Activated B cell treated with CpG ODN at 0.5 μM for 24 hours (primary cell): ENCODE results near the gene VAV2. TPM values are rescaled to one million over a fixed set of nuclear protein-coding genes. Genes with fewer than 3 reads are reported as not detected.

Experiments
- ATAC-seq: fragments of 200-7000 bp; cut with Tn5 transposase; one replicate; pipeline ENCODE4 v1.10.0; 2021; ENCODE audit warnings: low read depth, mild to moderate bottlenecking, moderate library complexity
- CTCF ChIA-PET: fragments of 350-600 bp; sonication (Branson Sonifier 250); formaldehyde crosslinking; loops from one replicate; lab custom pipeline; 2021; ENCODE audit warnings: antibody characterized with exemption; lab: Charles Lee
- POLR2A ChIA-PET: fragments of 350-600 bp; sonication (Branson Sonifier 250); formaldehyde crosslinking; loops from one replicate; lab custom pipeline; 2021; ENCODE audit warnings: antibody characterized with exemption; lab: Charles Lee
- DNase-seq: peaks from one replicate; pipeline ENCODE4 v3.0.0; 2022
- H3K27ac Mint-ChIP-seq: one replicate; pipeline ENCODE4 v1.8.0; 2020; ENCODE audit warnings: mixed read lengths
- H3K27me3 Mint-ChIP-seq: one replicate; pipeline ENCODE4 v1.8.0; 2021; ENCODE audit warnings: mixed read lengths
- H3K36me3 Mint-ChIP-seq: one replicate; pipeline ENCODE4 v1.8.0; 2021; ENCODE audit warnings: low read depth, mixed read lengths
- H3K4me1 Mint-ChIP-seq: one replicate; pipeline ENCODE4 v1.8.0; 2021; ENCODE audit warnings: mixed read lengths
- H3K4me3 Mint-ChIP-seq: one replicate; pipeline ENCODE4 v1.8.0; 2020; ENCODE audit warnings: mild to moderate bottlenecking, mixed read lengths
- H3K9me3 Mint-ChIP-seq: one replicate; pipeline ENCODE4 v1.8.0; 2020; ENCODE audit warnings: mixed read lengths
- intact Hi-C: fragments of 100-400 bp; cut with micrococcal nuclease; formaldehyde crosslinking; loops from one replicate; pipeline ENCODE4 v1.15.1; 2024
- total RNA-seq: library from RNA; stranded (reverse); gene quantifications from 2 replicates; pipeline ENCODE4 v1.2.3, GENCODE V29; 2022
- TF ChIP-seq, protein P1 (sequence below): fragments of 200-600 bp; IDR thresholded peaks from one replicate; pipeline ENCODE4 v1.8.0; 2022; ENCODE audit warnings: antibody characterized with exemption, mild to moderate bottlenecking

Gene VAV2
- total RNA-seq, 1 donor from 2014 or later, result 99.6 TPM

DNA sequence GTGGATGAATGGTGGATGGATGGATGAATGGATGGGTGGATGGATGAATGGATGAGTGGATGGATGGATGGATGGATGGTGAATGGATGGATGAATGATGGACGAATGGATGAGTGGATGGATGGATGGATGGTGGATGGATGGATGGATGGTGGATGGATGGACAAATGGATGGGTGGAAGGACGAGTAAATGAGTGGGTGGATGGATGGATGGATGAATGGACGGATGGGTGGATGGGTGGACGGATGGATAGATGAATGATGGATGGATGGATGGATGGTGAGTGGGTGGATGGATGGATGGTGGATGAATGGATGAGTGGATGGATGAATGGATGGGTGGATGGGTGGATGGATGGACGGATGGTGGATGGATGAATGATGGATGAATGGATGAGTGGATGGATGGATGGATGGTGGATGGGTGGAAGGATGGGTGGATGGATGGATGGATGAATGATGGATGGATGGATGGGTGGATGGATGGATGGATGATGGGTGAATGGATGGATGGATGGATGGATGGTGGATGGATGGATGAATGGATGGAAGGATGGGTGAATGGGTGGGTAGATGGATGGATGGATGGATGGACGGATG, 58.6 kb downstream of the VAV2 start:
- POLR2A ChIA-PET, result no interaction called here
- H3K9me3 Mint-ChIP-seq, result no peaks in the 10 kb centered on the region
- H3K27me3 Mint-ChIP-seq, result no peaks in the 10 kb centered on the region
- CTCF ChIA-PET, result interaction anchor here (0.7 kb wide), 1 partner anchor 22 kb away, joined by 3 read pairs; no protein-coding TSS in a partner anchor
- intact Hi-C loops, result no loop called here
- H3K27ac Mint-ChIP-seq, result no peak overlapping the region
- DNase-seq, result no peak
- H3K4me1 Mint-ChIP-seq, result peaks cover 35% of the 10 kb centered on the region
- TF ChIP-seq, protein P1, sequence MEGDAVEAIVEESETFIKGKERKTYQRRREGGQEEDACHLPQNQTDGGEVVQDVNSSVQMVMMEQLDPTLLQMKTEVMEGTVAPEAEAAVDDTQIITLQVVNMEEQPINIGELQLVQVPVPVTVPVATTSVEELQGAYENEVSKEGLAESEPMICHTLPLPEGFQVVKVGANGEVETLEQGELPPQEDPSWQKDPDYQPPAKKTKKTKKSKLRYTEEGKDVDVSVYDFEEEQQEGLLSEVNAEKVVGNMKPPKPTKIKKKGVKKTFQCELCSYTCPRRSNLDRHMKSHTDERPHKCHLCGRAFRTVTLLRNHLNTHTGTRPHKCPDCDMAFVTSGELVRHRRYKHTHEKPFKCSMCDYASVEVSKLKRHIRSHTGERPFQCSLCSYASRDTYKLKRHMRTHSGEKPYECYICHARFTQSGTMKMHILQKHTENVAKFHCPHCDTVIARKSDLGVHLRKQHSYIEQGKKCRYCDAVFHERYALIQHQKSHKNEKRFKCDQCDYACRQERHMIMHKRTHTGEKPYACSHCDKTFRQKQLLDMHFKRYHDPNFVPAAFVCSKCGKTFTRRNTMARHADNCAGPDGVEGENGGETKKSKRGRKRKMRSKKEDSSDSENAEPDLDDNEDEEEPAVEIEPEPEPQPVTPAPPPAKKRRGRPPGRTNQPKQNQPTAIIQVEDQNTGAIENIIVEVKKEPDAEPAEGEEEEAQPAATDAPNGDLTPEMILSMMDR, result no peak
- no peak for ATAC-seq
- H3K4me3 Mint-ChIP-seq, result no peak overlapping the region
- H3K36me3 Mint-ChIP-seq, result peaks cover 41% of the 10 kb centered on the region

DNA sequence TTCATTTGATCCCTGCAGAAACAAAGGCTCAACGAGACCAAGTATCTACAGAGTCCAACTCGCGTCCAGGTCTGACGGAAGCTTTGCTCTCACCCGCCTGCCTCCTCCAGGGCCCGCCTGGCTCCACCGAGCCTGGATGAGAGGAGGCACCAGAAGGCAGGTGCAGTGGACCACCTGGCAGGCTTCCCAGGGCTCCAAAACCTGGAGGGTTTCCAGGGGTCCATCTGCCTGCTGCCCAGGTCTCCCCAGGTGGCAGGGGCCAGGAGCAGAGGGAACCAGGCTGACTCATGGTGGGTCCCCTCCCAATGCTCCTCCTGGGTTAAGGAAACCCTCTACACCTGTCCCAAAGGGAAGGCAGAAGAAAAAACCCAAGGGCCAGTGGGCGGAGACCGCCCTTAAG, 59.5 kb downstream of the VAV2 start:
- no peaks in the 10 kb centered on the region for H3K27me3 Mint-ChIP-seq
- TF ChIP-seq, protein P1, result no peak
- H3K4me1 Mint-ChIP-seq, result peaks cover 43% of the 10 kb centered on the region
- ChIA-PET POLR2A (no interaction called here), CTCF (no interaction called here)
- no peak for DNase-seq
- no peaks in the 10 kb centered on the region for H3K9me3 Mint-ChIP-seq
- no peak overlapping the region for H3K27ac Mint-ChIP-seq
- peaks cover 47% of the 10 kb centered on the region for H3K36me3 Mint-ChIP-seq
- intact Hi-C loops, result no loop called here
- H3K4me3 Mint-ChIP-seq, result no peak overlapping the region
- ATAC-seq, result no peak

DNA sequence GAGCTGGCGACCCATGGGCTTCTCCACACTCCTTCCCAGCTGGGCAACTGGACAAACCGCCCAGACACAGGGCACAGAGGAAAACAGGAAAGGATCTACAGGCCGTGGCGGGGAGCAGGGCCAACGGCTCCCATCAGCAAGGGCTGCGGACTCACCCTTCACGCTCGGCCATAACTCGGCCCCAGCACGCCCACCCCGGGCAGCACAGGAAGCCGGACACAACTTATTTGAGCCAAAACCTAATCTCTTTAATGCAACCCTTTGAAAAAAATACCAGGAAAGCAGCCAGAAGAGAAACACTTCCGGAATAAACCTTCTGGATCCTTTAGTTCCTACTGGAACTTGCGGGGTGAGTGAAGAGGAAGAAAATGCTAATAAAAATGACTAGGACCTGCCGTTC, 59.9 kb downstream of the VAV2 start:
- H3K4me3 Mint-ChIP-seq, result no peak overlapping the region

DNA sequence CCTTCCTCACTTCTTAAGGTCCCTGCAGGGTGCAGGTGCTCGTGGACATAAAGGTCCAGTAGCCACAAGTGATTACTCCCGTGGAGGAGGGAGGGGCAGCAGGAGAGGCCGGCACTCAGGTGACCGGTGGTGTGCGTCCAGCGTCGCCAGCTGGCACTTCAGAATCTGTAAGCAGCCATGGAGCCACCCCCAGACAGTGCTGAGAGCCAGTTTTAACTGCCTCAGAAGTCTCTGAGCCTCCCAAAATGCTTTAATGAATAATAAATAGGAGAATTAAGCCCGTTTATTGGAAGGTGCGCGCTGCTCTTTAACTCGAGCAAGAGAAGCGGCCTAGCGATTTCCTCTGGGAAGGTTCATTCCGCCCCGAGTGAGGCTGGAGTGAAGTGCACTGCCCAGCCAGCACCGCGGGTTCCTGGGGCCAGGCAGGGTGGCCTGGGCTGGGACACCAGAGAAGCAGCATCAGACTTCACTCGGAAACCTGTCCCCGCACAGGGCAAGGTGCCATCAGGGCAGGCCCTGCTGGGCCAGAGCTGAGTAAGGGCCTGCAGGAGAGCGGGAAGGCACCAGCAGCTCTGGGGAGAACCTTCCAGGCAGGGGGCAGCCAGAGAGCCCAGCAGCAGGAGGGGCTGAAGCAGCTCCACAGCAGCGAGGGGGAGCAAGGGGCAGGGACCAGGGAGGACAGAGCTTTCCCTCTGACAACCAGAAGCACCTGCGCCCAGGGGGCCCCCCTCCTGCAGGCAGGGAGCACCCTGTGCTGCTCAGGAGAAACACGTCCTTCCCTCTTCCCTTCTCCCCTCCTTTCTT, 61.2 kb downstream of the VAV2 start:
- H3K4me3 Mint-ChIP-seq, result no peak overlapping the region
- H3K27ac Mint-ChIP-seq, result peak overlapping the region; percentile 48
- H3K9me3 Mint-ChIP-seq, result no peaks in the 10 kb centered on the region
- DNase-seq, result no peak
- POLR2A ChIA-PET, result interaction anchor here (1.0 kb wide), 1 partner anchor 8 kb away, joined by 4 read pairs; no protein-coding TSS in a partner anchor
- H3K27me3 Mint-ChIP-seq, result no peaks in the 10 kb centered on the region
- TF ChIP-seq, protein P1, result no peak
- intact Hi-C loops, result no loop called here
- peaks cover 57% of the 10 kb centered on the region for H3K4me1 Mint-ChIP-seq
- no peak for ATAC-seq
- CTCF ChIA-PET, result no interaction called here
- H3K36me3 Mint-ChIP-seq, result peaks cover 60% of the 10 kb centered on the region

More for the DNA sequence above, 59.9 kb downstream of the VAV2 start:
- no peak overlapping the region for H3K27ac Mint-ChIP-seq
- POLR2A ChIA-PET, result no interaction called here
- H3K36me3 Mint-ChIP-seq, result peaks cover 51% of the 10 kb centered on the region
- H3K9me3 Mint-ChIP-seq, result no peaks in the 10 kb centered on the region
- no peaks in the 10 kb centered on the region for H3K27me3 Mint-ChIP-seq
- intact Hi-C loops, result no loop called here
- H3K4me1 Mint-ChIP-seq, result peaks cover 47% of the 10 kb centered on the region
- DNase-seq (no peak), ATAC-seq (no peak)
- TF ChIP-seq, protein P1, result no peak
- CTCF ChIA-PET, result no interaction called here

DNA sequence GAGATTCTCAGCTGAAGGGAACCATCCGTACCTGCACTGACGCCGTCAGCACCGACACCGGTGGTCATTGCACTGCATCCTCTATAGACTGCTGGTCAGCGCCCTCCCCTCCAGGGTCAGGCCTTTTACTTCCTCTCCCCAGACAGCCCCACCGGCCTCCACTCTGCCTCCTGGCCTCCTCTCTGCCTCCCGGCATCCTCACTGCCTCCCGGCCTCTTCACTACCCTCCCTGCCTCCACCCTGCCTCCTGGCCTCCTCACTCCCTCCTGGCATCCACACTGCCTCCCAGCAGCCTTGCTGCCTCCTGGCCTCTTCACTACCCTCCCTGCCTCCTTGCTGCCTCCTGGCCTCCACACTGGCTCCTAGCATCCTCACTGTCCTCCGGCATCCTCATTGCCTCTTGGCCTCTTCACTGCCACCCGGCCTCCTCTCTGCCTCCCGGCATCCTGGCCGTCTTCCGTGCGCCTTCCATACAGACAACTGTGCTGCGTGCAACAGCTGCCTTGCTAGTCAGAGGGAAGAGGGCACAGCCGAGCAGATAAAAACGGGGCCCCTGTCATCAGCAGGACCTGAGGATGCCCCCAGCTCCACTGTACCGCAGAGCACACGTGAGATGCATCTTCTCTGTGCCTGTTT, 62.0 kb downstream of the VAV2 start:
- H3K27ac Mint-ChIP-seq, result peak overlapping the region; percentile 48
- ATAC-seq (no peak), DNase-seq (no peak)
- intact Hi-C loops, result no loop called here
- POLR2A ChIA-PET, result no interaction called here
- no peak overlapping the region for H3K4me3 Mint-ChIP-seq
- peaks cover 64% of the 10 kb centered on the region for H3K36me3 Mint-ChIP-seq
- CTCF ChIA-PET, result no interaction called here
- no peaks in the 10 kb centered on the region for H3K9me3 Mint-ChIP-seq
- TF ChIP-seq, protein P1, result no peak
- H3K4me1 Mint-ChIP-seq, result peaks cover 57% of the 10 kb centered on the region
- H3K27me3 Mint-ChIP-seq, result no peaks in the 10 kb centered on the region
